ENCODE measurements around the gene CEACAM1. TPM values are rescaled to one million over a fixed set of nuclear protein-coding genes. Genes with fewer than 3 reads are reported as not detected.

CEACAM1 gene
- total RNA-seq, 1 experiment from 2014 or later, result 2.4 TPM

- H3K4me1 ChIP-seq (ENCODE audit: control insufficient read depth, insufficient read depth, low read length), result no peaks in the 10 kb centered on the region
- no peak overlapping the region for H3K4me3 ChIP-seq (ENCODE audit: low read depth in 2 of 2, low read length in 2 of 2)
- no peak for DNase-seq (ENCODE audit: low read depth, low spot score)
- in situ Hi-C loops (cut with HindIII; ENCODE audit: low pct_unique_long_range_greater_than_20kb, low sequenced_read_pairs), result no loop called here
- no peak for ATAC-seq
- ChIA-PET POLR2A (no interaction called here), CTCF (no interaction called here)
- no peaks in the 10 kb centered on the region for H3K9me3 ChIP-seq (ENCODE audit: control insufficient read depth, insufficient read depth, low read depth, low read length)
- TF ChIP-seq TCF7L2 (IDR thresholded peaks at IDR 0.05; ENCODE audit: low read depth, low read length), result no peak
- TF ChIP-seq, protein P1, sequence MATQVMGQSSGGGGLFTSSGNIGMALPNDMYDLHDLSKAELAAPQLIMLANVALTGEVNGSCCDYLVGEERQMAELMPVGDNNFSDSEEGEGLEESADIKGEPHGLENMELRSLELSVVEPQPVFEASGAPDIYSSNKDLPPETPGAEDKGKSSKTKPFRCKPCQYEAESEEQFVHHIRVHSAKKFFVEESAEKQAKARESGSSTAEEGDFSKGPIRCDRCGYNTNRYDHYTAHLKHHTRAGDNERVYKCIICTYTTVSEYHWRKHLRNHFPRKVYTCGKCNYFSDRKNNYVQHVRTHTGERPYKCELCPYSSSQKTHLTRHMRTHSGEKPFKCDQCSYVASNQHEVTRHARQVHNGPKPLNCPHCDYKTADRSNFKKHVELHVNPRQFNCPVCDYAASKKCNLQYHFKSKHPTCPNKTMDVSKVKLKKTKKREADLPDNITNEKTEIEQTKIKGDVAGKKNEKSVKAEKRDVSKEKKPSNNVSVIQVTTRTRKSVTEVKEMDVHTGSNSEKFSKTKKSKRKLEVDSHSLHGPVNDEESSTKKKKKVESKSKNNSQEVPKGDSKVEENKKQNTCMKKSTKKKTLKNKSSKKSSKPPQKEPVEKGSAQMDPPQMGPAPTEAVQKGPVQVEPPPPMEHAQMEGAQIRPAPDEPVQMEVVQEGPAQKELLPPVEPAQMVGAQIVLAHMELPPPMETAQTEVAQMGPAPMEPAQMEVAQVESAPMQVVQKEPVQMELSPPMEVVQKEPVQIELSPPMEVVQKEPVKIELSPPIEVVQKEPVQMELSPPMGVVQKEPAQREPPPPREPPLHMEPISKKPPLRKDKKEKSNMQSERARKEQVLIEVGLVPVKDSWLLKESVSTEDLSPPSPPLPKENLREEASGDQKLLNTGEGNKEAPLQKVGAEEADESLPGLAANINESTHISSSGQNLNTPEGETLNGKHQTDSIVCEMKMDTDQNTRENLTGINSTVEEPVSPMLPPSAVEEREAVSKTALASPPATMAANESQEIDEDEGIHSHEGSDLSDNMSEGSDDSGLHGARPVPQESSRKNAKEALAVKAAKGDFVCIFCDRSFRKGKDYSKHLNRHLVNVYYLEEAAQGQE (IDR thresholded peaks at IDR 0.05; ENCODE audit: insufficient read depth in 1 of 2, low read depth in 2 of 2, low read length in 1 of 2), result no peak
- TF ChIP-seq, protein P2, sequence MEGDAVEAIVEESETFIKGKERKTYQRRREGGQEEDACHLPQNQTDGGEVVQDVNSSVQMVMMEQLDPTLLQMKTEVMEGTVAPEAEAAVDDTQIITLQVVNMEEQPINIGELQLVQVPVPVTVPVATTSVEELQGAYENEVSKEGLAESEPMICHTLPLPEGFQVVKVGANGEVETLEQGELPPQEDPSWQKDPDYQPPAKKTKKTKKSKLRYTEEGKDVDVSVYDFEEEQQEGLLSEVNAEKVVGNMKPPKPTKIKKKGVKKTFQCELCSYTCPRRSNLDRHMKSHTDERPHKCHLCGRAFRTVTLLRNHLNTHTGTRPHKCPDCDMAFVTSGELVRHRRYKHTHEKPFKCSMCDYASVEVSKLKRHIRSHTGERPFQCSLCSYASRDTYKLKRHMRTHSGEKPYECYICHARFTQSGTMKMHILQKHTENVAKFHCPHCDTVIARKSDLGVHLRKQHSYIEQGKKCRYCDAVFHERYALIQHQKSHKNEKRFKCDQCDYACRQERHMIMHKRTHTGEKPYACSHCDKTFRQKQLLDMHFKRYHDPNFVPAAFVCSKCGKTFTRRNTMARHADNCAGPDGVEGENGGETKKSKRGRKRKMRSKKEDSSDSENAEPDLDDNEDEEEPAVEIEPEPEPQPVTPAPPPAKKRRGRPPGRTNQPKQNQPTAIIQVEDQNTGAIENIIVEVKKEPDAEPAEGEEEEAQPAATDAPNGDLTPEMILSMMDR (IDR thresholded peaks at IDR 0.05), result no peak
- no peak for TF ChIP-seq POLR2AphosphoS5 (IDR thresholded peaks at IDR 0.05; ENCODE audit: low read depth, low read length)
- no peak for TF ChIP-seq SIN3A (IDR thresholded peaks at IDR 0.05; ENCODE audit: borderline replicate concordance, insufficient read depth, low read depth, low read length)
- intact Hi-C loops (cut with micrococcal nuclease; ENCODE audit: unreplicated experiment), result no loop called here
- H3K27me3 ChIP-seq (ENCODE audit: control insufficient read depth, insufficient read depth, low read length), result no peaks in the 10 kb centered on the region
- H3K36me3 ChIP-seq (ENCODE audit: control insufficient read depth, insufficient read depth, low read length), result no peaks in the 10 kb centered on the region
- H3K27ac ChIP-seq (ENCODE audit: low read length), result no peak overlapping the region
- BruUV-seq (replicated peaks), result no TSS peak
These were observed 16.9 kb downstream of the CEACAM1 start for GRCh38 chr19:42511340-42511739.

GRCh38 chr19:42508892-42509444, 19.3 kb downstream of the CEACAM1 start:
- no peak for DNase-seq (ENCODE audit: low read depth, low spot score)
- in situ Hi-C loops (cut with HindIII; ENCODE audit: low pct_unique_long_range_greater_than_20kb, low sequenced_read_pairs), result no loop called here
- Histone ChIP-seq H3K36me3 (ENCODE audit: control insufficient read depth, insufficient read depth, low read length) (no peaks in the 10 kb centered on the region), H3K9me3 (ENCODE audit: control insufficient read depth, insufficient read depth, low read depth, low read length) (no peaks in the 10 kb centered on the region), H3K4me3 (ENCODE audit: low read depth in 2 of 2, low read length in 2 of 2) (no peak overlapping the region), H3K27me3 (ENCODE audit: control insufficient read depth, insufficient read depth, low read length) (no peaks in the 10 kb centered on the region), H3K4me1 (ENCODE audit: control insufficient read depth, insufficient read depth, low read length) (no peaks in the 10 kb centered on the region), H3K27ac (ENCODE audit: low read length) (no peak overlapping the region)
- intact Hi-C loops (cut with micrococcal nuclease; ENCODE audit: unreplicated experiment), result no loop called here
- CTCF ChIA-PET, result no interaction called here
- no TSS peak for BruUV-seq (replicated peaks)
- no peak for ATAC-seq
- POLR2A ChIA-PET, result no interaction called here
- TF ChIP-seq, protein P2 (IDR thresholded peaks at IDR 0.05), result no peak
- TF ChIP-seq TCF7L2 (IDR thresholded peaks at IDR 0.05; ENCODE audit: low read depth, low read length) (no peak), POLR2AphosphoS5 (IDR thresholded peaks at IDR 0.05; ENCODE audit: low read depth, low read length) (no peak), SIN3A (IDR thresholded peaks at IDR 0.05; ENCODE audit: borderline replicate concordance, insufficient read depth, low read depth, low read length) (no peak)
- TF ChIP-seq, protein P1 (IDR thresholded peaks at IDR 0.05; ENCODE audit: insufficient read depth in 1 of 2, low read depth in 2 of 2, low read length in 1 of 2), result no peak
